GM23338 (cell line): ENCODE measurements around the gene INPP5A. TPM values are rescaled to one million over a fixed set of nuclear protein-coding genes. Genes with fewer than 3 reads are reported as not detected.

Experiments used
- ATAC-seq: fragments of 200-7000 bp; cut with Tn5 transposase; 3 replicates; pipeline ENCODE4 v1.9.1; 2020
- DNase-seq: peaks from one replicate; pipeline ENCODE4 v3.0.0-alpha.2; 2015; ENCODE audit warnings: low spot score
- H2AFZ ChIP-seq: fragments of 200-600 bp; sonication (generic); 2 replicates; pipeline ENCODE4 v1.8.0; 2016; ENCODE audit warnings: antibody characterized with exemption, mild to moderate bottlenecking, moderate library complexity
- H3F3A ChIP-seq: fragments of 200-600 bp; sonication (generic); replicated peaks from 2 replicates; pipeline ENCODE4 v1.8.0; 2017; ENCODE audit warnings: antibody characterized with exemption, mixed run types, low read depth
- H3K27ac ChIP-seq: fragments of 200-600 bp; sonication (generic); 2 replicates; pipeline ENCODE4 v1.6.1; 2016; ENCODE audit warnings: low read depth
- H3K27me3 ChIP-seq: fragments of 200-600 bp; sonication (generic); 2 replicates; pipeline ENCODE4 v1.8.0; 2016; ENCODE audit warnings: mild to moderate bottlenecking, mixed run types, moderate library complexity; ENCODE audit not compliant: insufficient read depth
- H3K36me3 ChIP-seq: fragments of 200-600 bp; sonication (generic); 2 replicates; pipeline ENCODE4 v1.8.0; 2016; ENCODE audit warnings: mild to moderate bottlenecking; ENCODE audit not compliant: insufficient read depth
- H3K4me1 ChIP-seq: fragments of 200-600 bp; sonication (generic); 2 replicates; pipeline ENCODE4 v1.8.0; 2016; ENCODE audit warnings: mild to moderate bottlenecking, moderate library complexity; ENCODE audit not compliant: insufficient read depth
- H3K4me2 ChIP-seq: fragments of 200-600 bp; sonication (generic); 2 replicates; pipeline ENCODE4 v1.7.1; 2017; ENCODE audit warnings: mixed run types
- H3K4me3 ChIP-seq: fragments of 200-600 bp; sonication (generic); 2 replicates; pipeline ENCODE4 v1.6.1; 2016; ENCODE audit warnings: mixed run types
- H3K79me2 ChIP-seq: fragments of 200-600 bp; sonication (generic); replicated peaks from 2 replicates; pipeline ENCODE4 v1.8.0; 2017; ENCODE audit warnings: mild to moderate bottlenecking; ENCODE audit not compliant: insufficient read depth
- H3K9me2 ChIP-seq: fragments of 200-600 bp; sonication (generic); 2 replicates; pipeline ENCODE4 v1.8.0; 2017; ENCODE audit not compliant: insufficient read depth
- H4K20me1 ChIP-seq: fragments of 200-600 bp; sonication (generic); replicated peaks from 2 replicates; pipeline ENCODE4 v1.8.0; 2017; ENCODE audit warnings: mild to moderate bottlenecking; ENCODE audit not compliant: insufficient read depth
- H3K27ac Mint-ChIP-seq: 2 replicates; pipeline ENCODE4 v1.8.0; 2020; ENCODE audit warnings: inconsistent platforms, mild to moderate bottlenecking, moderate library complexity, mixed read lengths
- H3K27me3 Mint-ChIP-seq: 3 replicates; pipeline ENCODE4 v1.8.0; 2022; ENCODE audit warnings: low read depth, mild to moderate bottlenecking, moderate library complexity, mixed read lengths, inconsistent platforms; ENCODE audit not compliant: insufficient read depth, poor library complexity
- H3K36me3 Mint-ChIP-seq: 3 replicates; pipeline ENCODE4 v1.8.0; 2021; ENCODE audit warnings: low read depth, mild to moderate bottlenecking, inconsistent platforms, moderate library complexity, mixed read lengths
- H3K4me1 Mint-ChIP-seq: 3 replicates; pipeline ENCODE4 v1.8.0; 2020; ENCODE audit warnings: mild to moderate bottlenecking, inconsistent platforms, mixed read lengths
- H3K4me3 Mint-ChIP-seq: 3 replicates; pipeline ENCODE4 v1.8.0; 2021; ENCODE audit warnings: moderate library complexity, mild to moderate bottlenecking, inconsistent platforms, mixed read lengths
- H3K9me3 Mint-ChIP-seq: 3 replicates; pipeline ENCODE4 v1.8.0; 2020; ENCODE audit warnings: moderate library complexity, mild to moderate bottlenecking, inconsistent platforms, mixed read lengths
- CREB1 ChIP-seq: fragments of 250-450 bp; sonication (Bioruptor Pico); IDR thresholded peaks from 2 replicates; pipeline ENCODE4 v1.5.0; 2020; ENCODE audit warnings: low read depth, mild to moderate bottlenecking, moderate library complexity
- EZH2phosphoT487 ChIP-seq: fragments of 200-600 bp; sonication (generic); IDR thresholded peaks from one replicate; pipeline ENCODE4 v1.8.1; 2018; ENCODE audit warnings: antibody characterized with exemption; ENCODE audit not compliant: unreplicated experiment
- NANOG ChIP-seq: IDR thresholded peaks from 2 replicates; pipeline ENCODE4 v1.6.1; 2016; ENCODE audit warnings: antibody characterized with exemption, borderline replicate concordance
- polyA plus RNA-seq: library from polyadenylated mRNA; unstranded; fragments of >200 nt; fragmentation: Nextera tagmentation; extraction: Ambion mirVana; gene quantifications from 2 replicates; pipeline ENCODE4 v1.2.1, GENCODE V29; 2016
- total RNA-seq: library from RNA; depleted of rRNA; stranded (reverse); fragments of >200 nt; shearing (Covaris generic); gene quantifications from 2 replicates; pipeline ENCODE4 v1.2.3, GENCODE V29; 2014
- TF ChIP-seq, protein P1 (sequence below): fragments of 250-450 bp; sonication (Bioruptor Pico); IDR thresholded peaks from 2 replicates; pipeline ENCODE4 v1.5.0; 2020; ENCODE audit warnings: mild to moderate bottlenecking, moderate library complexity
- TF ChIP-seq, protein P2 (sequence below): IDR thresholded peaks from 2 replicates; pipeline ENCODE4 v1.6.1; 2016; ENCODE audit warnings: antibody characterized with exemption

INPP5A gene
- total and polyA plus RNA-seq, 2 experiments from 2014 or later = 5.9 to 40.6 TPM

DNA sequence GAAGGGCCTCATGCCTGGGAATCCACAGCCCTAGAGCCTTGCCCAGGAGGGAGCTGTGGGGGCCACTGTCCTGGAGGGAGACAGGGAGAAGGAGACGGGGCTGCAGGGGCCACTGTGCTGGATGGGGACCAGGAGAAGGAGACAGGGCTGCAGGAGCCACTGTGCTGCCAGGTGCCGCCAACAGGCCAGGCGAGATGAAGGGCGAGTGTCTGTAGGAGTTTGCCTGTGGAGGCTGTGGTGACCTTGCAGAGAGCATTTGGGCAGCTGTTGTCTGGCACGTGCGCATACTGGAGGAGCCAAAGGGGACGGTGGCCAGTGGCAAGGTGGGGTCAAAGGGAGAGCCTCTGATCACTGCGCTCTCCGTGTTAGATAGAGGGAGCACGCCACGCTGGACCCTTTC is 169.1 kb downstream of the INPP5A start (continued):
- TF ChIP-seq, protein P1, sequence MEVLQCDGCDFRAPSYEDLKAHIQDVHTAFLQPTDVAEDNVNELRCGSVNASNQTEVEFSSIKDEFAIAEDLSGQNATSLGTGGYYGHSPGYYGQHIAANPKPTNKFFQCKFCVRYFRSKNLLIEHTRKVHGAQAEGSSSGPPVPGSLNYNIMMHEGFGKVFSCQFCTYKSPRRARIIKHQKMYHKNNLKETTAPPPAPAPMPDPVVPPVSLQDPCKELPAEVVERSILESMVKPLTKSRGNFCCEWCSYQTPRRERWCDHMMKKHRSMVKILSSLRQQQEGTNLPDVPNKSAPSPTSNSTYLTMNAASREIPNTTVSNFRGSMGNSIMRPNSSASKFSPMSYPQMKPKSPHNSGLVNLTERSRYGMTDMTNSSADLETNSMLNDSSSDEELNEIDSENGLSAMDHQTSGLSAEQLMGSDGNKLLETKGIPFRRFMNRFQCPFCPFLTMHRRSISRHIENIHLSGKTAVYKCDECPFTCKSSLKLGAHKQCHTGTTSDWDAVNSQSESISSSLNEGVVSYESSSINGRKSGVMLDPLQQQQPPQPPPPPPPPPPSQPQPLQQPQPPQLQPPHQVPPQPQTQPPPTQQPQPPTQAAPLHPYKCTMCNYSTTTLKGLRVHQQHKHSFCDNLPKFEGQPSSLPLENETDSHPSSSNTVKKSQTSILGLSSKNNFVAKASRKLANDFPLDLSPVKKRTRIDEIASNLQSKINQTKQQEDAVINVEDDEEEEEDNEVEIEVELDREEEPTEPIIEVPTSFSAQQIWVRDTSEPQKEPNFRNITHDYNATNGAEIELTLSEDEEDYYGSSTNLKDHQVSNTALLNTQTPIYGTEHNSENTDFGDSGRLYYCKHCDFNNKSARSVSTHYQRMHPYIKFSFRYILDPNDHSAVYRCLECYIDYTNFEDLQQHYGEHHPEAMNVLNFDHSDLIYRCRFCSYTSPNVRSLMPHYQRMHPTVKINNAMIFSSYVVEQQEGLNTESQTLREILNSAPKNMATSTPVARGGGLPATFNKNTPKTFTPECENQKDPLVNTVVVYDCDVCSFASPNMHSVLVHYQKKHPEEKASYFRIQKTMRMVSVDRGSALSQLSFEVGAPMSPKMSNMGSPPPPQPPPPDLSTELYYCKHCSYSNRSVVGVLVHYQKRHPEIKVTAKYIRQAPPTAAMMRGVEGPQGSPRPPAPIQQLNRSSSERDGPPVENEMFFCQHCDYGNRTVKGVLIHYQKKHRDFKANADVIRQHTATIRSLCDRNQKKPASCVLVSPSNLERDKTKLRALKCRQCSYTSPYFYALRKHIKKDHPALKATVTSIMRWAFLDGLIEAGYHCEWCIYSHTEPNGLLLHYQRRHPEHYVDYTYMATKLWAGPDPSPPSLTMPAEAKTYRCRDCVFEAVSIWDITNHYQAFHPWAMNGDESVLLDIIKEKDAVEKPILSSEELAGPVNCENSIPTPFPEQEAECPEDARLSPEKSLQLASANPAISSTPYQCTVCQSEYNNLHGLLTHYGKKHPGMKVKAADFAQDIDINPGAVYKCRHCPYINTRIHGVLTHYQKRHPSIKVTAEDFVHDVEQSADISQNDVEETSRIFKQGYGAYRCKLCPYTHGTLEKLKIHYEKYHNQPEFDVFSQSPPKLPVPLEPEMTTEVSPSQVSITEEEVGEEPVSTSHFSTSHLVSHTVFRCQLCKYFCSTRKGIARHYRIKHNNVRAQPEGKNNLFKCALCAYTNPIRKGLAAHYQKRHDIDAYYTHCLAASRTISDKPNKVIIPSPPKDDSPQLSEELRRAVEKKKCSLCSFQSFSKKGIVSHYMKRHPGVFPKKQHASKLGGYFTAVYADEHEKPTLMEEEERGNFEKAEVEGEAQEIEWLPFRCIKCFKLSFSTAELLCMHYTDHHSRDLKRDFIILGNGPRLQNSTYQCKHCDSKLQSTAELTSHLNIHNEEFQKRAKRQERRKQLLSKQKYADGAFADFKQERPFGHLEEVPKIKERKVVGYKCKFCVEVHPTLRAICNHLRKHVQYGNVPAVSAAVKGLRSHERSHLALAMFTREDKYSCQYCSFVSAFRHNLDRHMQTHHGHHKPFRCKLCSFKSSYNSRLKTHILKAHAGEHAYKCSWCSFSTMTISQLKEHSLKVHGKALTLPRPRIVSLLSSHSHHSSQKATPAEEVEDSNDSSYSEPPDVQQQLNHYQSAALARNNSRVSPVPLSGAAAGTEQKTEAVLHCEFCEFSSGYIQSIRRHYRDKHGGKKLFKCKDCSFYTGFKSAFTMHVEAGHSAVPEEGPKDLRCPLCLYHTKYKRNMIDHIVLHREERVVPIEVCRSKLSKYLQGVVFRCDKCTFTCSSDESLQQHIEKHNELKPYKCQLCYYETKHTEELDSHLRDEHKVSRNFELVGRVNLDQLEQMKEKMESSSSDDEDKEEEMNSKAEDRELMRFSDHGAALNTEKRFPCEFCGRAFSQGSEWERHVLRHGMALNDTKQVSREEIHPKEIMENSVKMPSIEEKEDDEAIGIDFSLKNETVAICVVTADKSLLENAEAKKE (CRISPR knock-in tag) = no peak
- TF ChIP-seq EZH2phosphoT487 = no peak
- no peak for TF ChIP-seq CREB1

DNA sequence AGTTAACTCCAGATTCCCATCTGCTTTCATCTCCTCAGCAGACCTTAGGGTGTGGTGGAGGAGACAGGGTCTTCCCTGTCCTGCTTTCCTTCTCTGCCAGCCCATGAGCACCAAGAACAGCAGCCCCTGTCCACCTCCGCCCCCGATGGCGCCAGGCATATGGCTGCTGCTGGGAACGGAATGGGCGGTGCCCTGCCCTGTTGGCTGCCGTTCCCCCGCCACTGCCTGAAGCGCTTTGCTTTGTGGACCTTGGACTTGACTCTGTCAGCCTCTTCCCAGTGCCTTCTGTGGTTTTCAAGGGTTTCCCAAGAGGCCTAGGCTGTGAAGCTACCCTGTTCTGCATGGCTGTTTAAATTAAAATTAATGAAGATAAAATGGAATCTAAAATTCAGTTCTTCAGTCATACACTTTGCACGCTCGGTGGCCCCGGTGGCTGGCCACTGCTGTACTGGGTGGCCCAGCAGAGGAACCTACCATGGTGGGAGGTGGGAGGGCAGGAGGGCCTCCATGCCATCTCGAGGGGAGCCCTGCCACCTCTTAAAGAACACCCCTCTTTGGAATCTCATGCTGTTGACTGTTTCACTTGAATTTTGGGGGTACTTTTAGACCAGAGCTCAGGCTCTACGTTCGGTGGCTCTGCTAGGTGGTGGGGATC is 169.7 kb downstream of the INPP5A start:
- Histone ChIP-seq H4K20me1 (no peaks in the 10 kb centered on the region), H3K4me1 (no peaks in the 10 kb centered on the region), H3K9me2 (no peaks in the 10 kb centered on the region), H3K27ac (no peak overlapping the region), H3K4me2 (no peak overlapping the region), H3K4me3 (no peak overlapping the region), H2AFZ (no peak overlapping the region), H3K79me2 (no peaks in the 10 kb centered on the region), H3K36me3 (no peaks in the 10 kb centered on the region; the same call in 1 of the 2 replicates), H3F3A (no peaks in the 10 kb centered on the region), H3K27me3 (no peaks in the 10 kb centered on the region)
- DNase-seq (no peak), ATAC-seq (no peak)
- TF ChIP-seq NANOG = no peak
- TF ChIP-seq, protein P2, sequence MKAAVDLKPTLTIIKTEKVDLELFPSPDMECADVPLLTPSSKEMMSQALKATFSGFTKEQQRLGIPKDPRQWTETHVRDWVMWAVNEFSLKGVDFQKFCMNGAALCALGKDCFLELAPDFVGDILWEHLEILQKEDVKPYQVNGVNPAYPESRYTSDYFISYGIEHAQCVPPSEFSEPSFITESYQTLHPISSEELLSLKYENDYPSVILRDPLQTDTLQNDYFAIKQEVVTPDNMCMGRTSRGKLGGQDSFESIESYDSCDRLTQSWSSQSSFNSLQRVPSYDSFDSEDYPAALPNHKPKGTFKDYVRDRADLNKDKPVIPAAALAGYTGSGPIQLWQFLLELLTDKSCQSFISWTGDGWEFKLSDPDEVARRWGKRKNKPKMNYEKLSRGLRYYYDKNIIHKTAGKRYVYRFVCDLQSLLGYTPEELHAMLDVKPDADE = no peak
- Mint-ChIP-seq H3K9me3 (peaks cover 26% of the 10 kb centered on the region), H3K27ac (no peak overlapping the region), H3K4me1 (peaks cover 3% of the 10 kb centered on the region; the same call in 2 of the 3 replicates), H3K4me3 (no peak overlapping the region), H3K36me3 (peaks cover 32% of the 10 kb centered on the region), H3K27me3 (peaks cover 3% of the 10 kb centered on the region)
